Parathyroid adenoma (tissue), 2 donors: ENCODE results near the gene COPS8.
A peak's percentile ranks its signal among the peaks of the same experiment; 100 is the strongest.

Source experiments
- H2AFZ ChIP-seq: fragments of 300-600 bp; sonication (generic); one replicate; pipeline ENCODE4 v1.7.0; 2017; ENCODE audit warnings: antibody characterized with exemption, mild to moderate bottlenecking
- H3K27ac ChIP-seq: fragments of 300-600 bp; sonication (generic); one replicate; pipeline ENCODE4 v1.7.0; 2017
- H3K27me3 ChIP-seq: fragments of 300-600 bp; sonication (generic); one replicate; pipeline ENCODE4 v1.7.0; 2017; ENCODE audit warnings: low read length; ENCODE audit not compliant: control insufficient read depth, insufficient read depth
- H3K36me3 ChIP-seq: fragments of 300-600 bp; sonication (generic); one replicate; pipeline ENCODE4 v1.7.0; 2017; ENCODE audit warnings: low read length; ENCODE audit not compliant: control insufficient read depth, insufficient read depth
- H3K4me1 ChIP-seq: fragments of 300-600 bp; sonication (generic); one replicate; pipeline ENCODE4 v1.7.0; 2017; ENCODE audit warnings: control low read depth
- H3K4me2 ChIP-seq: fragments of 300-600 bp; sonication (generic); one replicate; pipeline ENCODE4 v1.7.0; 2017; ENCODE audit warnings: low read length
- H3K4me3 ChIP-seq: fragments of 300-600 bp; sonication (generic); one replicate; pipeline ENCODE4 v1.7.0; 2017; ENCODE audit warnings: low read depth, low read length
- H3K79me2 ChIP-seq: fragments of 300-600 bp; sonication (generic); one replicate; pipeline ENCODE4 v1.7.0; 2017; ENCODE audit warnings: control low read depth
- H3K9ac ChIP-seq: fragments of 300-600 bp; sonication (generic); one replicate; pipeline ENCODE4 v1.7.0; 2017; ENCODE audit warnings: mild to moderate bottlenecking
- H3K9me3 ChIP-seq: fragments of 300-600 bp; sonication (generic); one replicate; pipeline ENCODE4 v1.7.0; 2017; ENCODE audit warnings: low read length; ENCODE audit not compliant: control insufficient read depth
- TF ChIP-seq, protein P1 (sequence below): fragments of 300-600 bp; sonication (generic); IDR thresholded peaks from one replicate; pipeline ENCODE4 v1.7.0; 2017; ENCODE audit warnings: antibody characterized with exemption, mild to moderate bottlenecking
- donor health status: primary hyperparathyroidism.

COPS8 gene

DNA sequence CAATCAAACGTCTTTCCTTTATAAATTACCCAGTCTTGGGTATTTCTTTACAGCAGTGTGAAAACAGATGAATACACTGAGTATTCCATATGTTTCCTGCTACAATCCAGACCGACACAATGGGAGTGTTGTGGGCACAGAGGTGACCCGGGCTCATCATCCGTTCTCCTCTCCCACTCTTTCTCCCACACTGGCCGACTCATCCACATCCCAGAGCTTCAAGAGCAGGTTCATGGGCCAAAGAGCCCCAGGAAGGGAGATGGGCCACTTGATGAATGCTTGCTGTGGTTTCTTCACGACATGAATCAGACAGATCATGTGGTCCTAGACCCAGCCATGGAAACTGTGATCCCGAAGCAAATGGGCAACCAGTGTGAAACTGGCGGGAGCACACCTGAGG is 4.1 kb upstream of the COPS8 start:
- no peak overlapping the region for H3K4me2 ChIP-seq
- H3K27me3 ChIP-seq: no peaks in the 10 kb centered on the region
- H3K4me3 ChIP-seq: no peak overlapping the region
- H3K9me3 ChIP-seq: no peaks in the 10 kb centered on the region
- no peak overlapping the region for H3K27ac ChIP-seq
- H3K4me1 ChIP-seq: no peaks in the 10 kb centered on the region
- no peak overlapping the region for H2AFZ ChIP-seq
- TF ChIP-seq, protein P1, sequence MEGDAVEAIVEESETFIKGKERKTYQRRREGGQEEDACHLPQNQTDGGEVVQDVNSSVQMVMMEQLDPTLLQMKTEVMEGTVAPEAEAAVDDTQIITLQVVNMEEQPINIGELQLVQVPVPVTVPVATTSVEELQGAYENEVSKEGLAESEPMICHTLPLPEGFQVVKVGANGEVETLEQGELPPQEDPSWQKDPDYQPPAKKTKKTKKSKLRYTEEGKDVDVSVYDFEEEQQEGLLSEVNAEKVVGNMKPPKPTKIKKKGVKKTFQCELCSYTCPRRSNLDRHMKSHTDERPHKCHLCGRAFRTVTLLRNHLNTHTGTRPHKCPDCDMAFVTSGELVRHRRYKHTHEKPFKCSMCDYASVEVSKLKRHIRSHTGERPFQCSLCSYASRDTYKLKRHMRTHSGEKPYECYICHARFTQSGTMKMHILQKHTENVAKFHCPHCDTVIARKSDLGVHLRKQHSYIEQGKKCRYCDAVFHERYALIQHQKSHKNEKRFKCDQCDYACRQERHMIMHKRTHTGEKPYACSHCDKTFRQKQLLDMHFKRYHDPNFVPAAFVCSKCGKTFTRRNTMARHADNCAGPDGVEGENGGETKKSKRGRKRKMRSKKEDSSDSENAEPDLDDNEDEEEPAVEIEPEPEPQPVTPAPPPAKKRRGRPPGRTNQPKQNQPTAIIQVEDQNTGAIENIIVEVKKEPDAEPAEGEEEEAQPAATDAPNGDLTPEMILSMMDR: no peak
- H3K36me3 ChIP-seq: no peaks in the 10 kb centered on the region
- H3K79me2 ChIP-seq: peaks cover 3% of the 10 kb centered on the region
- no peak overlapping the region for H3K9ac ChIP-seq

DNA sequence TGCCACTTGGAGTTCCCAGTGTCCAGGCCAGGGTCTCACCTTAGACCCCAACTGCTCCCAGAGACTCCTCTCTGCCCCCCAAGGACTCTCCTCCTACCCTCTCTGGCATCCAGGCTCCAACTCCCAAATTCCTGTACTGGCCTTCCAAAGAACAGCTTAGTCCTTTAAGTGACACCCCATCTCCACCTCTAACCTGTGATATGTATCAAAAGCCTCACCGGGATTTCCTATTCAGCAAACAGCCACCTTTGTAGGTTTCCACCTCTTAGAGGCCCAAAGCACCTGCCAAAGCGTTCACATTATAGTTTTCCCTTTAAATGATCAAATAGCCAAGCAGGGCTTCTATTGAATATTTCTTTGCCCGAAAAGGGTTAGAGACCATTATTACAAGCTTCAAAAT is 2.7 kb upstream of the COPS8 start:
- Histone ChIP-seq H3K36me3 (no peaks in the 10 kb centered on the region), H3K4me3 (no peak overlapping the region), H2AFZ (no peak overlapping the region), H3K79me2 (peaks cover 5% of the 10 kb centered on the region), H3K27ac (no peak overlapping the region), H3K9ac (no peak overlapping the region), H3K4me2 (no peak overlapping the region), H3K27me3 (no peaks in the 10 kb centered on the region), H3K9me3 (no peaks in the 10 kb centered on the region), H3K4me1 (no peaks in the 10 kb centered on the region)
- TF ChIP-seq, protein P1: no peak

DNA sequence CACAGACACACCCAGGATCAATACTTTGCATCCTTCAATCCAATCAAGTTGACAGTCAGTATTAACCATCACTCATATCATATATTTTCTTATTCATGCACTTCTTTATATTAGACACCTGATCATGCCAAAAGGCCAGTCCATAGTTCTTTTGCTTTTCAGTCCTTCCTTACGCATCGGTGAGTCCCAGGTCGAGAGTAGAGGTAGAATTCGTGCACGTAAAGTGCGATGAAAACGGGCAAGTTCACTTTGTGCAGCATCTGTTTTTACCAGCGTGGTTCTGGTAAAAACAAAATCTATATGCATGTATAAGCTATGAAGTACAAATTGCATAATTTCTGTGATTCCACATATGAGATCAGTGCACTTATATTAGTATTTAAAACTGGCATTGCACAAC is 1.2 kb upstream of the COPS8 start:
- no peaks in the 10 kb centered on the region for H3K36me3 ChIP-seq
- no peaks in the 10 kb centered on the region for H3K9me3 ChIP-seq
- TF ChIP-seq, protein P1: no peak
- no peak overlapping the region for H3K9ac ChIP-seq
- H3K4me3 ChIP-seq: peak overlapping the region; percentile 77
- H3K27me3 ChIP-seq: no peaks in the 10 kb centered on the region
- H3K4me1 ChIP-seq: no peaks in the 10 kb centered on the region
- no peak overlapping the region for H3K4me2 ChIP-seq
- H2AFZ ChIP-seq: peak overlapping the region; percentile 98
- H3K27ac ChIP-seq: no peak overlapping the region
- H3K79me2 ChIP-seq: peaks cover 5% of the 10 kb centered on the region

DNA sequence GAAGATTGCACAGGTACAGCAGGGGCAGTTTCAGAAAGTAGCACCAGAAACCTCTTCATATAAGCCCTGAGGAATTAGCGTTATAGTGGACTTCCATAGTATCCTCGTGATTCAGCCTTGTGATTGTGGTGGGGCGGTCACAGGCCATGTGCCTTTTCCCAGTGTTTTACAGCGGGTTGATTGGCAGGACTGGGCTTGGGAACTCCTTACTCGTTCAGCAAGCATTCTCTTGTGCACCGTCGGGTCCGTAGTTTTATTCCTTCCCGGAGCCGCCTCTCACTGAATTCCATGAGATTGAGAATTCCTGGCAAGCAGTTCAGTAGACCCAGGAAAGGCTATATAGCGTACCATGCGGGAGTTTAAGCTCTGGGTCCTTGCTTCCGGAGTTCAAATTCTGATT is 5.2 kb downstream of the COPS8 start:
- H3K9me3 ChIP-seq: no peaks in the 10 kb centered on the region
- H3K4me2 ChIP-seq: no peak overlapping the region
- H3K4me3 ChIP-seq: no peak overlapping the region
- H3K9ac ChIP-seq: no peak overlapping the region
- no peak overlapping the region for H3K27ac ChIP-seq
- peaks cover 5% of the 10 kb centered on the region for H3K79me2 ChIP-seq
- H3K4me1 ChIP-seq: no peaks in the 10 kb centered on the region
- H3K27me3 ChIP-seq: no peaks in the 10 kb centered on the region
- no peak overlapping the region for H2AFZ ChIP-seq
- TF ChIP-seq, protein P1: no peak
- H3K36me3 ChIP-seq: no peaks in the 10 kb centered on the region

DNA sequence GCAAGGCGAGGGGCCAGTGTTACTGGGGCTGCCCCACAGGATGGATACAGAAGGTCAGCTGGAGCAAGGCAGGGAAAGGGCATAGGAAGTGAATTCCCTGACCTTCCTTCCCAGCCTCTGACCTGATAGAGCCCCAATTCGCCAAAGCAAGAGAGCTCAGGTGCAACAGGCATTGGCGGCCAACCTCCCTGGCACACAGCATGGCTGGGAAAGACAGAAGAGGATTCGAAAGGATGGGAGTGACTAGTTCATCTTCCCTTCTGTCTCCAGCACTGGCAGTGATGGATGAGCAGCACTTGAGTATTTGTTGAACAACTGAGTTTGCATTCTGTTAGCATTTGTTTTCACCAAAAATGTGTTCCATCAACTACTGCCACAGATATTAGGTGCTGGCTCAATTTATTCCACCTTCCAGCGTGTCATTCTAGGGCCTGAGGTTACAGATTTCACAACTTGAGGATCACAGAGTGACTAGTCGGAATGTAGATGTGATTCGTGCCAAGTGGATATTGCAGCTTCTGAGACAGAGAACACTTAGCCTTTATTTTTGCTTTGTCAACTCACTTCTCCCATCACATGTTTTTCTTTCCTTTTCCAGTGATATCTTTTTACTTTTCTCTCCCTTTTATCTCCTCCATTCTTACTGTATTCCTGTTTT is 6.2 kb downstream of the COPS8 start:
- Histone ChIP-seq H3K27me3 (no peaks in the 10 kb centered on the region), H3K36me3 (no peaks in the 10 kb centered on the region), H3K9me3 (no peaks in the 10 kb centered on the region), H3K79me2 (peaks cover 3% of the 10 kb centered on the region), H3K4me2 (no peak overlapping the region), H2AFZ (no peak overlapping the region), H3K4me1 (no peaks in the 10 kb centered on the region), H3K4me3 (no peak overlapping the region), H3K9ac (no peak overlapping the region), H3K27ac (no peak overlapping the region)
- TF ChIP-seq, protein P1: no peak
